GM19438 (cell line): ENCODE data around the gene GFER.
"Not testable (repeated sequence)": the region's sequence is repeated elsewhere in the genome, so short reads cannot be mapped to it uniquely, and the experiment has no call there.

Source experiments
- ATAC-seq: cut with Tn5 transposase; IDR thresholded peaks from one replicate; pipeline ENCODE4 v1.9.1; 2021; ENCODE audit warnings: low read depth; ENCODE audit not compliant: unreplicated experiment

The GFER gene

DNA sequence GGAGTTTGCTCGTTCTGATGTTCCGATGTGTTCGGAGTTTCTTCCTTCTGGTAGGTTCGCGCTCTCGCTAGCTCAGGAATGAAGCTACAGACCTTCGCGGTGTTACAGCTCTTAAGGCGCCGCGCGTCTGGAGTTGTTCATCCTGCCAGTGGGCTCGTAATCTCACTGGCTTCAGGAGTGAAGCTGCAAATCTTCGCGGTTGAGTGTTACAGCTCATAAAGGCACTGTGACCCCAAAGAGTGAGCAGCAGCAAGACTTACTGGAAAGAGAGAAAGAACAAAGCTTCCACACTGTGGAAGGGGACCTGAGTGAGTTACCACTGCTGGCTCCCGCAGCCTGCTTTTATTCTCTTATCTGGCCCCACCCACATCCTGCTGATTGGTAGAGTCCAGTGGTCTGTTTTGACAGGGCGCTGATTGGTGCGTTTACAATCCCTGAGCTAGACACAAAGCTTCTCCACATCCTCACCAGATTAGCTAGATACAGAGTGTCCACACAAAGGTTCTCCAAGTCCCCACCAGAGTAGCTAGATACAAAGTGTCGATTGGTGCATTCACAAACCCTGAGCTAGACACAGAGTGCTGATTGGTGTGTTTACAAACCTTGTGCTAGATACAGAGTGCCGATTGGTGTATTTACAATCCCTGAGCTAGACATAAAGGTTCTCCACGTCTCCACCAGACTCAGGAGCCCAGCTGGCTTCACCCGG is 26.4 kb upstream of the GFER start:
- not testable (repeated sequence) for ATAC-seq

GRCh38 chr16:1958143-1958491 is 25.9 kb upstream of the GFER start:
- not testable (repeated sequence) for ATAC-seq

DNA sequence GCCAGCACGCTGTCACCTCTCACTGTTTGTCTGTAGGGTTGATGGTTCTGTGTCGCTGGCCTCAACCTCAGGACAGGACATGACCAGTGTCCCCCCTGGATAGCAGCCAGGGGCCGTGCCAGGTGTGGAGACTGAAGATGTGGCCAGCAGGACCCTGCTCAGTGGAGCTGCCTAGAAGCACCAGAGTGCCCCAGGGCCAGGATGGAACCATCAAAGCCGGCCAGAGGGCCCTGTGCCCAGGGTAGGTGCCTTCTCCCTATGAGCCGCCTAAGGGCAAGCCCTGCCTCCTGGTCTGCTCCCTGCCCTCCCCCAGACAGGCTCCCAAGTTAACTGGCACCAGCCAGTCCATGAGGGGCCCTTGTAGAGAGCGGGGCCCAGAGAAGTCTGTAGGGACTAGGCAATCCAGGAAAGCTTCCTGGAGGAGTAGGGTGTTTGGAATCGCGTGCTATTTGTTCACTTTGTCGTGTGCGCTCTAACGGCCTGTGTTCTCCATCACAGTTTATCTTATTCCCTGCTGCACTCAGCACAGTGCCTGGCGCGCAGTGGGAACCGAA is 25.2 kb upstream of the GFER start:
- ATAC-seq = no peak

DNA sequence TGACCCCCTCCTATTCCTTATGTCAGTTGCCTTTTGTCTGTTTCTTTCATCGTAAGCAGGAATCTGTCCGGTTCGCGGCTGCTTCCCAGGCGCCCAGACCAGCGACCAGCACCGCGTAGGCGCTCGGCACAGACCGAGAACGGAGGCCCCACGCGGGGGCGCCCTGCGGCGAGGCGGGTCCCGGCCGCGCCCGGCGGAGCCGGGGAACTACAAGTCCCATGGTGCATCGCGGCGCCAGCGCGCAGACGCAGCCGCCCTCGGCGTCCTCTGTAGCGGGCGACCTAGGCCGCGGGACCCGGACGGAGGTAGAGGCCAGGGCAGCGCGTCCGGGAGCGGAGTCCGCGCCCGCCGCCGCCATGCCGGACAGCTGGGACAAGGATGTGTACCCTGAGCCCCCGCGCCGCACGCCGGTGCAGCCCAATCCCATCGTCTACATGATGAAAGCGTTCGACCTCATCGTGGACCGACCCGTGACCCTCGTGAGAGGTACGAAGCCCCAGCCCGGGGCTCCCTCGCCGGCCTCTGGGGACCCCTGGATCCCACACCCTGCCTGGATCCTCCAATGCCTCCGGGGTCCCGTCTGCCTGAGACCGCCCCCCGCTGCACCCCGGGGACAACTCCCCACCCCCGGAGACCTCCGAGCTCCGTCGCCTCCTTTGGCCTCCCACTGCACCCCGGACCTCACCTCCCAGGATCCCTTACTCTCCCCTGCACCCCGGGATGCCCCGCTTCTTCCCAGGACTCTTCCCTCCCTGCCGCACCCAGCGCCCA is 24.5 kb upstream of the GFER start, which contains the start of gene NDUFB10:
TSS of gene NDUFB10 (plus strand) at position 270 of the 771 bp plus-strand sequence. CDS start at position 357, 87 bp downstream.
- ATAC-seq = peak; percentile 66

- ATAC-seq = no peak
Observed at GRCh38 chr16:1960665-1961630, 23.0 kb upstream of the GFER start.

DNA sequence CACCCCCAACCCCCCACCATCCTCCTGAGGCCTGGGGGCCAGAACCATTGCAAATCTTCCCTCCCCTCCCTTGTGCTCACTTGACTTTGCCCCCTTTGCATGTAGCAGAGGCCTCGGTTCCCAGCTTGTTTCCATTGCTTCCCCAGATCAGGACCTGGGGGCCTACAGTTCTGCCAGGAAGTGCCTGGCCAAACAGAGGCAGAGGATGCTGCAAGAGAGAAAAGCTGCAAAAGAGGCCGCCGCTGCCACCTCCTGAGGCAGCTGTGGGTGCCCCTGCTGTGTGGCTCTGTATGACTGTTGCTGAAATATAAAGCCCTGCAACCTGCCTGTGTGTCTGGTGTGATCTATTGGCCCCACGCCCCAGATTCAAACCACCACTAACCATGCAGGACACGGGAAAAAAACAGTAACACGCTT is 22.3 kb upstream of the GFER start:
- no peak for ATAC-seq

DNA sequence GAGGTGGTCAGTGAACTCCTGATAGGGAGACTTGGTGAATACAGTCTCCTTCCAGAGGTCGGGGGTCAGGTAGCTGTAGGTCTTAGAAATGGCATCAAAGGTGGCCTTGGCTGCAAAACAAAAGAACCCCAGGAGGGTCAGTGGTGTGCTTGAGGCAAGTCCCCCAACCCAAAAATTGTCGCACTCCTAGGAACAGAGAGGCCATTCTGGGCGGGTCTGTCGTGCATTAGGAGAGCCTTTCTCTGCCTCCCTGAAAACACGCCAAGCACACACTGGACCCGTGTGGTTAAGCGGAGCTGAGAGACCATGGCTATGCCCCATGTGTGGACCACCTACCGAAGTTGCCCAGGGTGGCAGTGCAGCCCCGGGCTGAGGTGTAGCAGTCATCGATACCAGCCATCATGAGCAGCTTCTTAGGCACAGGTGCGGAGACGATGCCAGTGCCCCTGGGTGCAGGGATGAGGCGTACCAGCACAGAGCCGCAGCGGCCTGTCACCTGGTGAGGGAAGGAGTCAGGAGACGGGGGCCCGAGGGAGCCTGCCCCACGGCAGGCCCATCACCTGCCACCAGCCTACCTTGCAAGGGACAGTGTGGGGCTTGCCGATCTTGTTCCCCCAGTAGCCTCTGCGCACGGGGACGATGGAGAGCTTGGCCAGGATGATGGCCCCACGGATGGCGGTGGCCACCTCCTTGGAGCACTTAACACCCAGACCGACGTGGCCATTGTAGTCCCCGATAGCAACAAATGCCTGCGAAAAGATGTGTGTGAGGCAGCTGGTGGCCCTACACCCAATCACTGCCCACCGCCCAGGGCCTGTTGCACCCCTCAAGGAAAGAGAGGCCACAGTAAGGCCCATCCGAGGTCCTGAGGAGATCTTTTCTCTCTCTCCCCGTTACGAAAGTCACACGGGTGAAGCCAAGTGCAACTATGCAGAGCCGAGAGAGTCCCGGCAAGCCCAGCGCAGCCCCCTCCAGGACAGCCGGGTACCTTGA is 21.5 kb upstream of the GFER start:
- ATAC-seq = not testable (repeated sequence)

- no peak for ATAC-seq
Observed at GRCh38 chr16:1963806-1964505, 20.0 kb upstream of the GFER start.

DNA sequence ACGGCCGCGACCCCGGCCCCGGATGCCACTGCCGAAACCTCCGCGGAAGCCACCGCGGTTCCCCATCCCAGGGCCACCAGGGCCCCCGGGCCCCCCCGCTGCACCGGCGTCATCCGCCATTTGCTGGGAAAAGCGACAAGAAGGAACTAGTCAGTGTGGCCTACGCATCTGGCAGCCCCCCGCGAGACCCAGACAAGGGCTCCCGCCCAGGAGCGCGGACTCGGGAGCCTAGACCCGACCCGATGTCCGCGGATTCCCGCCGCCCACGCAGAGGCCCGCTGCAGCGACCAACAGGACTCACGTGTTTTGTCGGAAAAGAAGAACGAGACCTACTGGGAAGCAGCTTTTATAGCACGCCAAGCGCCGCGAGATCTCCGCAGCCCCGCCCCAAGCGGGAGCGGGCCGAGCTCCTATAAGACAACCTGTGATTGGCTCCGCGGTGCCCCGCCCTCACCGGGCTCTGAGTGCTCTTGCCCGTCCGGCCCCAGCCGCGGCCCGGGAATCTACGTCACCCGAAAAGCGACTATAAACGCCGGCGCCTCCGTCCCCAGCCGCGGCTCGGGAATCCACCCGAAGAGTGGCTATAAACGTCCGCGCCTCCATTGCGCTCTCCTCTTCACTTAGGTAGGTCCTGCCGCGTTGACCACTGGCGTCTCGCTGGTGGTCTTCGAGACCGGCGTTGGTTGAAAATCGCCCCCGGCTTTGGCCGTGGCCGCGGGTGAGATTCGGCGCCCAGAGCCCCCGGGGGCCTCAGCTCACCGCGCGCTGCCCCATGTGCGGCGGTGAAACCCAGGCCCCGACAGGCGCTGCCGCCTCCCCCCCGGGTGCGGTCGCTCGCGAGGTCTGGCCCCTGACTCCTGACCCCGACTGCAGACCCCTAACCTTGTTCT is 19.2 kb upstream of the GFER start, which contains the start of gene RPS2:
TSS of gene RPS2 (minus strand) at position 321 of the 890 bp plus-strand sequence. CDS start at position 120, 201 bp downstream.
- ATAC-seq = peak; percentile 66

DNA sequence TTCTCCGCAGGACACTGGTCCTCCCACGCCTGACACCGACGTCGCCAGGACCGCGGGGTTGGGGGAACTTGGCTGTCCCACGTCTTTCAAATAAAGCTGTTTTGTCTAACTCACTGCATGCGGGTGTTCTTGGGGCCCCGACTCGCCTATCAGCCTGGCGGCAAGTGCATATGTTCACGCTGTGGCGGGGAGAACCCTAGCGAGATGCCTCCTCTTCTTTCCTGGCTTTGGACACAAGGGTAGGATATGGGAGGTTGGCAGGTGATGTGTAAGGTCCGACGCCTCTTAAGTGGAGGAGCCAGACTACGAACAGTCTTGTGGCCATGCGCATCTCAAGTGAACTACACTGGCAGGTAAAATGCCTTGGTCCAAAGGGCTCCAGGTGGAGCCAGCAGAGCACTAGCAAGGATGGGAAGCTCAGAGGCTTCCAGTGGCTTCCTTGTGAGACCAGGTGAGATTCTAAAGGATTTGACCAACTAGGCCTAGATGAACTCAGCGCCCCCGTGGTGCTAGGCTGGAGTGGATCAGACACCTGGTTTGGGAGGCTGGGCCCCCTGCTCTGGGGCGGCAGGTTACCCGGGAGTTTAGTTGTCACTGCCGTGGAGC is 18.5 kb upstream of the GFER start:
- ATAC-seq = no peak

DNA sequence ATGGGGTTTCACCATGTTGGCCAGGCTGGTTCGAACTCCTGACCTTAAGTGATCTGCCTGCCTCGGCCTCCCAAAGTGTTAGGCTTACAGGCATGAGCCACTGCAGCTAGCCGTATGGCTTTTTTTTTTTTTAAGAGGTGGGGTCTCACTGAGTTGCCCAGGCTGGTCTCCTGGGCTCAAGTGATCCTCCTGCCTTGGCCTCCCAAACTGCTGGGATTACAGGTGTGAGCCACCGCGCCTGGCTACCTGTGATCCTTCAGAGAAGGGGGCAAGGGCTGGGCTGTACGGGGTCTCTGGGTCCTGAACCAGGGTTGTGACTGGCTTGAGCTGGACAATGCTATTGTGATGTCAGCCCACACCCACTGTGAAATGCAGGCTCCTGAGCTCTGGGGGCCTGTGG is 17.5 kb upstream of the GFER start, which contains the start of gene RNF151:
TSS of gene RNF151 (plus strand) at position 397 of the 400 bp plus-strand sequence. CDS start 26 bp downstream, outside the sequence.
- no peak for ATAC-seq

DNA sequence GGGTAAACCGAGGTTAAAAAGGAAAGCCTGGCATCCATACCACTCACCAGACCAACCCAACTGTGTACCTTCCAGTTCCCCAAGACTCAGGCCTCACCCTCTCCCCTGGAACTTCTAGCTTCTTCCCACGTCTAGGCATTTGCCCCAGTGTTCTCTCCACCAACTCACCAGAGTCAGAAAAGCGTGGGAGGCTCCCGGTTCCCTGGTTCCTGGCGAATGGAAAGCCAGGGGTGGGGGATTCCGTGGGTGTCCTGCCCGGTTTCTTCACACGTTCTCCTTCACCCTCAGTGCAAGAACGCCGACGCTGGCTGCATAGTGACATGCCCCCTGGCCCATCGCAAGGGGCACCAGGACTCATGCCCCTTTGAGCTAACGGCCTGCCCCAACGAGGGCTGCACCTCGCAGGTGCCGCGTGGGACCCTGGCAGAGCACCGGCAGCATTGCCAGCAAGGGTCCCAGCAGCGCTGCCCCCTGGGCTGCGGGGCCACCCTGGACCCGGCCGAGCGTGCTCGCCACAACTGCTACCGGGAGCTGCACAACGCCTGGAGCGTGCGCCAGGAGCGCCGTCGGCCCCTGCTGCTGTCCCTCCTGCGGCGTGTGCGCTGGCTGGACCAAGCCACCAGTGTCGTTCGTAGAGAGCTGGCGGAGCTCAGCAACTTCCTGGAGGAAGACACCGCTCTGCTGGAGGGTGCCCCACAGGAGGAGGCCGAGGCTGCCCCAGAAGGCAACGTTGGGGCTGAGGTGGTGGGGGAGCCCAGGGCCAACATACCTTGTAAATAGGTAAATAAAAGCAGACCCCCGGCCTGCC is 15.6 kb upstream of the GFER start:
- ATAC-seq = no peak

DNA sequence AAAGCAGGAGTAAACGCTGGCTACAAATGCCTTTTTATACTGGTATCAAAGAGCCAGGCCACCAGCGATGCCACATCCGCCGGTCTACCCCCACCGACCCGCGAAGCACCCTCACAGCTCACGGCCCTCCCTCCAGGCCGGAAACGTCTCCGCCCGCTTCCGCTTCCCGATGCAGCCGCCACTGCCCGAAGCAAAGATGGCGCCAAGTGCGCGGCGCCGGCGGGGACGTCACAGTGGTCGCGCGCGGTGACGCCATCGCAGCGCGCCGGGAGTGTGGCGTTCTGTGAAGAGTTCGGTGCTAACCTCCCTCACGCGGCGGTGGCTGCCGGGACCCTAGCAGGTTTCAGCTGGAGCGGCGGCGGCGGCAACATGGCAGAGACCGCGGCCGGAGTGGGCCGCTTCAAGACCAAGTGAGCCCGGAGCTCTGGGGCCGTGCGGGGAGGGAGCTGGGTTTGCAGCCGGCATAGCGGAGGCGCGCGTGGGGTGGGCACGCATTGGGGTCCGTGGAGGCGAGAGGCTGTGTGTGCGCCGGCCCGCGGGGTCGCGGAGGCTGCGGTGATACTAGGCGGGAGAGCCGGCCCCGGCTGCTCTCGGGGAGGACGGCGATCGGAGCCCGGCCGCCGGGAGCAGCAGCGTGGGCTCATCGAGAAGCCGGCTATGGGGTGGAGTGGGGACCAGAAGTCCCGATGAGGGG is 12.1 kb upstream of the GFER start, which contains the start of gene TBL3:
TSS of gene TBL3 (plus strand) at position 258 of the 694 bp plus-strand sequence. CDS start at position 370, 112 bp downstream.
- peak; percentile 61 for ATAC-seq

GRCh38 chr16:1972490-1972877 is 11.5 kb upstream of the GFER start:
- no peak for ATAC-seq

GRCh38 chr16:1973461-1974156 is 10.4 kb upstream of the GFER start:
- no peak for ATAC-seq
